HepG2 (cell line): ENCODE measurements around the gene MUC22. TPM values are rescaled to one million over a fixed set of nuclear protein-coding genes. Genes with fewer than 3 reads are reported as not detected.

Experiments used
- ATAC-seq: fragments of 200-7000 bp; cut with Tn5 transposase; 3 replicates; pipeline ENCODE4 v1.9.1; 2020; ENCODE audit warnings: mild to moderate bottlenecking, moderate library complexity
- BruUV-seq: library from RNA; stranded (reverse); fragments of 400-500 nt; replicated peaks from 2 replicates; lab custom pipeline; 2021; lab: Mats Ljungman, UMichigan
- CTCF ChIA-PET: fragments of 300-600 bp; formaldehyde crosslinking; extraction: SDS; loops from one replicate; lab custom pipeline; 2021; ENCODE audit warnings: low total read pairs, inconsistent platforms, low intra/inter-chr PET ratio; lab: Yijun Ruan, JAX
- POLR2A ChIA-PET: fragments of 350-600 bp; sonication (Branson Sonifier 250); formaldehyde crosslinking; loops from one replicate; lab custom pipeline; 2020; ENCODE audit warnings: antibody characterized with exemption, inconsistent platforms; lab: Yijun Ruan, JAX
- DNase-seq: peaks from one replicate; pipeline ENCODE4 v3.0.0-alpha.2; 2015; ENCODE audit warnings: low spot score
- FAIRE-seq: peaks from 3 replicates; lab custom pipeline; 2011; peaks lifted over from hg19 to GRCh38; lab: Jason Lieb, UNC
- H2AFZ ChIP-seq: one replicate; pipeline ENCODE4 v1.6.1; 2011; ENCODE audit warnings: low read length, inconsistent platforms
- H3K27ac ChIP-seq: fragments of 300-600 bp; 3 replicates; pipeline ENCODE4 v1.8.0; 2011; ENCODE audit warnings: mixed run types, mild to moderate bottlenecking, mixed read lengths, low read length, inconsistent platforms; ENCODE audit not compliant: insufficient read depth; ENCODE audit errors: extremely low read length
- H3K27me3 ChIP-seq, 2 experiments: fragments of 200-600 bp in 1 of 2; 2 replicates in 1 of 2; 3 replicates in 1 of 2; pipeline versions ENCODE4 v1.6.0 to v1.8.0; 2011; ENCODE audit warnings: low read length in 2 of 2, mild to moderate bottlenecking in 2 of 2, moderate library complexity in 2 of 2, inconsistent platforms in 1 of 2; ENCODE audit not compliant: insufficient read depth in 2 of 2, control insufficient read depth in 1 of 2
- H3K36me3 ChIP-seq, 2 experiments: fragments of 200-600 bp in 1 of 2; replicated peaks in 1 of 2; 2 replicates in 1 of 2; 3 replicates in 1 of 2; pipeline versions ENCODE4 v1.5.1 to v1.8.0; 2011; ENCODE audit warnings: low read length in 2 of 2, inconsistent platforms in 1 of 2; ENCODE audit not compliant: insufficient read depth in 2 of 2, control insufficient read depth in 1 of 2
- H3K4me1 ChIP-seq: 2 replicates; pipeline ENCODE4 v1.5.1; 2012; ENCODE audit warnings: low read length, inconsistent platforms; ENCODE audit not compliant: insufficient read depth
- H3K4me2 ChIP-seq: 2 replicates; pipeline ENCODE4 v1.6.0; 2011; ENCODE audit warnings: low read depth, low read length, inconsistent platforms
- H3K4me3 ChIP-seq, 3 experiments: fragments of 200-600 bp in 1 of 3; sonication (generic), shearing (Covaris generic) in 1 of 3; replicated peaks in 1 of 3; 2 replicates each; pipeline ENCODE4 v1.5.1; 2011 to 2016; ENCODE audit warnings: low read length in 3 of 3, inconsistent platforms in 2 of 3, low read depth in 2 of 3, mild to moderate bottlenecking in 2 of 3, control low read depth in 1 of 3, mixed read lengths in 1 of 3; ENCODE audit not compliant: insufficient read depth in 1 of 3
- H3K79me2 ChIP-seq: one replicate; pipeline ENCODE4 v1.6.1; 2011; ENCODE audit warnings: low read length, inconsistent platforms; ENCODE audit not compliant: insufficient read depth
- H3K9ac ChIP-seq: 2 replicates; pipeline ENCODE4 v1.6.0; 2011; ENCODE audit warnings: mild to moderate bottlenecking, low read depth, low read length, inconsistent platforms; ENCODE audit not compliant: insufficient read depth
- H3K9me3 ChIP-seq: 2 replicates; pipeline ENCODE4 v1.5.1; 2012; ENCODE audit warnings: mild to moderate bottlenecking, low read length
- H4K20me1 ChIP-seq: 2 replicates; pipeline ENCODE4 v1.6.0; 2011; ENCODE audit warnings: inconsistent platforms, mild to moderate bottlenecking, low read length, moderate library complexity; ENCODE audit not compliant: insufficient read depth
- ARHGAP35 ChIP-seq: sonication (generic); formaldehyde crosslinking; IDR thresholded peaks from 2 replicates; pipeline ENCODE4 v1.9.0; 2022; ENCODE audit warnings: mild to moderate bottlenecking, inconsistent platforms, moderate library complexity, missing genetic modification reagents, borderline replicate concordance
- ARNT ChIP-seq: fragments of 450-650 bp; IDR thresholded peaks from 2 replicates; pipeline ENCODE4 v1.6.1; 2017
- HES4 ChIP-seq: sonication (generic); formaldehyde crosslinking; IDR thresholded peaks from 2 replicates; pipeline ENCODE4 v1.9.0; 2021; ENCODE audit warnings: mild to moderate bottlenecking, missing genetic modification reagents, borderline replicate concordance
- KDM3A ChIP-seq: IDR thresholded peaks from 2 replicates; pipeline ENCODE4 v1.6.1; 2018; ENCODE audit warnings: low read depth, missing compliant biosample characterization
- MIER3 ChIP-seq: IDR thresholded peaks from 2 replicates; pipeline ENCODE4 v1.6.1; 2016; ENCODE audit warnings: missing compliant biosample characterization, borderline replicate concordance
- REST ChIP-seq, 2 experiments: IDR thresholded peaks; 2 replicates each; pipeline ENCODE4 v1.6.1; 2011 to 2012; ENCODE audit warnings: low read length in 2 of 2, borderline replicate concordance in 1 of 2, low read depth in 1 of 2, mild to moderate bottlenecking in 1 of 2, moderate library complexity in 1 of 2
- TSC22D2 ChIP-seq: sonication (generic); formaldehyde crosslinking; IDR thresholded peaks from 2 replicates; pipeline ENCODE4 v1.5.1; 2020; ENCODE audit warnings: missing genetic modification reagents, mild to moderate bottlenecking, borderline replicate concordance
- ZNF121 ChIP-seq: sonication (generic); formaldehyde crosslinking; IDR thresholded peaks from 2 replicates; pipeline ENCODE4 v1.5.0; 2020; ENCODE audit warnings: mild to moderate bottlenecking, missing genetic modification reagents
- ZNF317 ChIP-seq: sonication (generic); formaldehyde crosslinking; IDR thresholded peaks from 2 replicates; pipeline ENCODE4 v1.5.0; 2020; ENCODE audit warnings: mild to moderate bottlenecking, missing genetic modification reagents
- ZSCAN20 ChIP-seq: sonication (generic); formaldehyde crosslinking; IDR thresholded peaks from 2 replicates; pipeline ENCODE4 v1.4.0; 2020; ENCODE audit warnings: missing genetic modification reagents, mild to moderate bottlenecking, borderline replicate concordance
- WGBS: methylation state at CpG from one replicate; pipeline ENCODE4 v1.1.6; 2017; ENCODE audit warnings: low lambda C conversion rate; 5-methylcytosine and 5-hydroxymethylcytosine counted together
- in situ Hi-C: cut with HindIII; loops from 2 replicates; pipeline ENCODE4 v1.10.0; 2017; ENCODE audit warnings: low pct_unique_long_range_greater_than_20kb; ENCODE audit not compliant: extremely low pct_ligation_motif_present
- intact Hi-C: fragments of 100-400 bp; cut with micrococcal nuclease; formaldehyde crosslinking; loops from one replicate; pipeline ENCODE4 v1.10.0; 2022; ENCODE audit not compliant: unreplicated experiment
- polyA plus RNA-seq, 8 experiments: library from polyadenylated mRNA; depleted of rRNA in 3 of 8; stranded (reverse) in 7 of 8; unstranded in 1 of 8; fragments of >200 nt; fragmentation: Illumina TruSeq in 4 of 8; extraction: Trizol in 4 of 8; gene quantifications; 2 replicates each; pipeline versions ENCODE4 v1.2.1 to v1.2.3, GENCODE V29; 2011 to 2016; ENCODE audit warnings: low read depth in 4 of 8, missing spikeins in 1 of 8, mixed read lengths in 1 of 8; ENCODE audit not compliant: insufficient read depth in 1 of 8
- total RNA-seq, 5 experiments: library from RNA; depleted of rRNA; stranded (reverse); fragments of >200 nt; fragmentation: Illumina TruSeq; extraction: Trizol; gene quantifications; 2 replicates each; pipeline ENCODE4 v1.2.3, GENCODE V29; 2016; ENCODE audit warnings: low read depth in 1 of 5

The MUC22 gene
- total and polyA plus RNA-seq, 2 of the 13 experiments (the other 11 are each of a cell fraction or from before 2014, with no cell fraction given) = not detected

GRCh38 chr6:30972816-30973215, 37.5 kb upstream of the MUC22 start (continued):
- TF ChIP-seq MIER3 (CRISPR knock-in tag) = no peak

- in situ Hi-C loops (no loop called here), intact Hi-C loops (no loop called here)
- H3K36me3 ChIP-seq = no peaks in the 10 kb centered on the region
- BruUV-seq = no TSS peak
- TF ChIP-seq REST (IDR thresholded peaks at IDR 0.05; ENCODE audit: borderline replicate concordance in 1 of 2, low read depth in 1 of 2, low read length in 2 of 2) (no peak), ARHGAP35 (CRISPR knock-in tag) (no peak), ZSCAN20 (CRISPR knock-in tag) (no peak), ARNT (no peak), ZNF317 (CRISPR knock-in tag) (no peak), KDM3A (CRISPR knock-in tag) (no peak), ZNF121 (CRISPR knock-in tag) (no peak), HES4 (CRISPR knock-in tag) (no peak), TSC22D2 (CRISPR knock-in tag) (no peak)
- WGBS = 45% methylated on average over 4 of the region's 4 CpGs
- H3K4me3 ChIP-seq = no peak overlapping the region
- no peaks in the 10 kb centered on the region for H3K4me1 ChIP-seq
- ChIA-PET POLR2A (no interaction called here), CTCF (no interaction called here)
- H2AFZ ChIP-seq = no peak overlapping the region
- H3K9ac ChIP-seq = no peak overlapping the region
- no peaks in the 10 kb centered on the region for H3K9me3 ChIP-seq
- no peak overlapping the region for H3K4me2 ChIP-seq
- H3K27me3 ChIP-seq = peaks cover 0 to 14% of the 10 kb centered on the region in 2 experiments; a peak in 2 of 5 replicates
- H3K27ac ChIP-seq = no peak overlapping the region
- ATAC-seq = peak; percentile 29; the same call in 1 of the 3 replicates
- no peak for DNase-seq
- peak; percentile 37 for FAIRE-seq
- no peaks in the 10 kb centered on the region for H4K20me1 ChIP-seq
- no peaks in the 10 kb centered on the region for H3K79me2 ChIP-seq
These were observed 35.6 kb upstream of the MUC22 start for GRCh38 chr6:30974490-30975252.
